Measurements from ENCODE around the gene NUP62.

DNA sequence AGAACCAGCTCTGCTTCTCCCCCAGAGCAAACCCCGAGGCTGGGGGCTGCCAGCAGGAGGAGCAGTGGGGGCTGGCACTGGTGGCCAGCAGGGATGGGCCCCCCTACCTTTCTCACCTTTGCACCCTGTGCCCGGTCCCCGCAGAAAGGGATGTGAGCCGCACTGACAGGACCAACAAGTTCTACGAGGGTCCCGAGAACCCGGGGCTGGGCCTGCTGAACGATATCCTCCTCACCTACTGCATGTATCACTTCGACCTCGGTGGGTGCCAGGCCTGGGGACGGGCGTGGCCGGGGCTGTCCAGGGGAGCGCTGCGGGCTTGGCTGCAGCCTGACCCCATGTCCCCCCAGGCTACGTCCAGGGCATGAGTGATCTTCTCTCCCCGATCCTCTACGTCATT is 45.2 kb downstream of the NUP62 start:
- no peak for TF ChIP-seq TAF1 (IDR thresholded peaks at IDR 0.05; ENCODE audit: borderline replicate concordance, low read depth, low read length)
- no peak for TF ChIP-seq POLR2AphosphoS5 (IDR thresholded peaks at IDR 0.05; ENCODE audit: low read depth, low read length)
